GM18499 (cell line): ENCODE measurements around the gene YWHAE.
"Not testable (repeated sequence)": the region's sequence is repeated elsewhere in the genome, so short reads cannot be mapped to it uniquely, and the experiment has no call there.

Source experiments
- ATAC-seq: cut with Tn5 transposase; IDR thresholded peaks from one replicate; pipeline ENCODE4 v1.9.1; 2021; ENCODE audit warnings: moderate number of reproducible peaks; ENCODE audit not compliant: insufficient read depth, unreplicated experiment

YWHAE gene

GRCh38 chr17:1340371-1340770 is 59.7 kb downstream of the YWHAE start:
- no peak for ATAC-seq

- no peak for ATAC-seq
These were observed 68.3 kb downstream of the YWHAE start for GRCh38 chr17:1331708-1332107.

GRCh38 chr17:1329745-1330343 is 70.2 kb downstream of the YWHAE start:
- ATAC-seq = no peak

GRCh38 chr17:1328437-1328836 is 71.6 kb downstream of the YWHAE start:
- no peak for ATAC-seq

- no peak for ATAC-seq
These were observed 74.3 kb downstream of the YWHAE start for GRCh38 chr17:1325766-1326165.

GRCh38 chr17:1324201-1324771 is 75.7 kb downstream of the YWHAE start:
- ATAC-seq = no peak

- no peak for ATAC-seq
These were observed 76.7 kb downstream of the YWHAE start for GRCh38 chr17:1323336-1323735.

- no peak for ATAC-seq
These were observed 77.5 kb downstream of the YWHAE start for GRCh38 chr17:1322480-1322879.

- ATAC-seq = no peak
These were observed 78.0 kb downstream of the YWHAE start for GRCh38 chr17:1322014-1322428.

- ATAC-seq = no peak
These were observed 84.1 kb downstream of the YWHAE start for GRCh38 chr17:1315891-1316403.

- ATAC-seq = no peak
These were observed 84.6 kb downstream of the YWHAE start for GRCh38 chr17:1315409-1315808.

GRCh38 chr17:1313270-1314005 is 86.6 kb downstream of the YWHAE start:
- ATAC-seq = no peak

GRCh38 chr17:1312261-1312870 is 87.7 kb downstream of the YWHAE start:
- no peak for ATAC-seq

- not testable (repeated sequence) for ATAC-seq
These were observed 92.2 kb downstream of the YWHAE start for GRCh38 chr17:1307829-1308228.

GRCh38 chr17:1304962-1305563 is 95.0 kb downstream of the YWHAE start:
- no peak for ATAC-seq

- ATAC-seq = no peak
These were observed 95.5 kb downstream of the YWHAE start for GRCh38 chr17:1304522-1304921.

- no peak for ATAC-seq
These were observed 97.3 kb downstream of the YWHAE start for GRCh38 chr17:1302761-1303160.

GRCh38 chr17:1301546-1301945 is 98.5 kb downstream of the YWHAE start:
- no peak for ATAC-seq

GRCh38 chr17:1300371-1300905 is 99.6 kb downstream of the YWHAE start:
- ATAC-seq = no peak

- no peak for ATAC-seq
These were observed 100.3 kb downstream of the YWHAE start for GRCh38 chr17:1299552-1300370.
